HCT116 (cell line): ENCODE results near the gene FAM83F. TPM values are rescaled to one million over a fixed set of nuclear protein-coding genes. Genes with fewer than 3 reads are reported as not detected.
A peak's percentile ranks its signal among the peaks of the same experiment; 100 is the strongest.

Experiments used
- ATAC-seq: fragments of 200-7000 bp; cut with Tn5 transposase; 2 replicates; pipeline ENCODE4 v1.9.1; 2020; ENCODE audit warnings: mild to moderate bottlenecking, moderate library complexity
- BruUV-seq: library from RNA; stranded (reverse); fragments of 400-500 nt; replicated peaks from 2 replicates; lab custom pipeline; 2021; lab: Mats Ljungman, UMichigan
- CTCF ChIA-PET: fragments of 300-600 bp; sonication (Branson Sonifier 250); formaldehyde crosslinking; loops from one replicate; lab custom pipeline; 2021; ENCODE audit warnings: antibody characterized with exemption; lab: Charles Lee
- POLR2A ChIA-PET: fragments of 300-600, 350-600 bp; sonication (Branson Sonifier 250); formaldehyde crosslinking; loops from one replicate; lab custom pipeline; 2021; ENCODE audit warnings: antibody characterized with exemption; lab: Charles Lee
- RAD21 ChIA-PET, 2 experiments: fragments of 300-600 bp; sonication (Branson Sonifier 250); formaldehyde crosslinking; loops; one replicate each; lab custom pipeline; 2023; ENCODE audit warnings: low total read pairs in 2 of 2; ENCODE audit not compliant: uncharacterized antibody in 2 of 2, unreplicated experiment in 2 of 2, low non-redundant PET in 1 of 2; lab: Charles Lee
- DNase-seq: peaks from one replicate; pipeline ENCODE4 v3.0.0-alpha.2; 2010; ENCODE audit warnings: low read depth, low spot score
- H2AFZ ChIP-seq: fragments of 200-600 bp; shearing (Covaris generic), sonication (generic); 2 replicates; pipeline ENCODE4 v1.6.1; 2017; ENCODE audit warnings: low read depth, mixed run types, mixed read lengths, antibody characterized with exemption, low read length; ENCODE audit not compliant: poor library complexity, severe bottlenecking
- H3K27ac ChIP-seq: 2 replicates; pipeline ENCODE4 v1.5.1; 2012; ENCODE audit warnings: low read depth, low read length
- H3K27me3 ChIP-seq: fragments of 200-600 bp; sonication (generic); 2 replicates; pipeline ENCODE4 v1.6.1; 2016; ENCODE audit warnings: mixed run types, low read length, mixed read lengths; ENCODE audit not compliant: insufficient read depth
- H3K36me3 ChIP-seq, 2 experiments: fragments of 200-500 bp in 1 of 2; fragments of 200-600 bp in 1 of 2; sonication (Bioruptor generic) in 1 of 2; sonication (generic) in 1 of 2; 2 replicates each; pipeline versions ENCODE4 v1.5.1 to v1.6.1; 2014 to 2016; ENCODE audit warnings: low read length in 2 of 2, inconsistent platforms in 1 of 2, mixed read lengths in 1 of 2, mixed run types in 1 of 2; ENCODE audit not compliant: insufficient read depth in 2 of 2, control insufficient read depth in 1 of 2
- H3K4me1 ChIP-seq, 2 experiments: fragments of 200-600 bp in 1 of 2; sonication (generic) in 1 of 2; 2 replicates each; pipeline versions ENCODE4 v1.5.1 to v1.6.1; 2012 to 2017; ENCODE audit warnings: low read length in 2 of 2, inconsistent platforms in 1 of 2, mild to moderate bottlenecking in 1 of 2, mixed read lengths in 1 of 2, mixed run types in 1 of 2, moderate library complexity in 1 of 2; ENCODE audit not compliant: insufficient read depth in 2 of 2, control insufficient read depth in 1 of 2
- H3K4me2 ChIP-seq: fragments of 200-600 bp; sonication (generic); 2 replicates; pipeline ENCODE4 v1.6.1; 2017; ENCODE audit warnings: mixed run types, low read length, mixed read lengths
- H3K4me3 ChIP-seq, 2 experiments: fragments of 200-600 bp in 1 of 2; sonication (generic) in 1 of 2; replicated peaks in 1 of 2; 2 replicates each; pipeline ENCODE4 v1.5.1; 2011 to 2016; ENCODE audit warnings: low read length in 2 of 2, control low read depth in 1 of 2, low read depth in 1 of 2, mild to moderate bottlenecking in 1 of 2, mixed read lengths in 1 of 2, mixed run types in 1 of 2
- H3K79me2 ChIP-seq: fragments of 200-600 bp; sonication (generic); 2 replicates; pipeline ENCODE4 v1.6.1; 2017; ENCODE audit warnings: mild to moderate bottlenecking, mixed run types, low read length, moderate library complexity, mixed read lengths; ENCODE audit not compliant: insufficient read depth
- H3K9ac ChIP-seq: fragments of 200-600 bp; sonication (generic); 2 replicates; pipeline ENCODE4 v1.6.1; 2016; ENCODE audit warnings: low read length, mixed read lengths
- H3K9me2 ChIP-seq: fragments of 200-600 bp; sonication (generic), shearing (Covaris generic); 2 replicates; pipeline ENCODE4 v1.6.1; 2017; ENCODE audit warnings: mixed run types, mild to moderate bottlenecking, moderate library complexity; ENCODE audit not compliant: insufficient read depth
- H3K9me3 ChIP-seq, 2 experiments: fragments of 200-500 bp in 1 of 2; fragments of 200-600 bp in 1 of 2; sonication (Bioruptor generic) in 1 of 2; sonication (generic) in 1 of 2; 2 replicates each; pipeline ENCODE4 v1.6.1; 2014 to 2017; ENCODE audit warnings: low read length in 2 of 2, mixed read lengths in 2 of 2, inconsistent platforms in 1 of 2, low read depth in 1 of 2, mild to moderate bottlenecking in 1 of 2, mixed run types in 1 of 2, moderate library complexity in 1 of 2; ENCODE audit not compliant: control insufficient read depth in 1 of 2, insufficient read depth in 1 of 2
- H4K20me1 ChIP-seq: fragments of 200-600 bp; sonication (generic), shearing (Covaris generic); 2 replicates; pipeline ENCODE4 v1.6.1; 2017; ENCODE audit warnings: mixed run types, mild to moderate bottlenecking, moderate library complexity; ENCODE audit not compliant: insufficient read depth
- CTCF ChIP-seq, 3 experiments: fragments of 200-600 bp in 1 of 3; sonication (generic) in 1 of 3; IDR thresholded peaks in 2 of 3; conservative IDR thresholded peaks in 1 of 3; 2 replicates each; pipeline ENCODE4 v1.5.1; 2012 to 2017; ENCODE audit warnings: low read depth in 2 of 3, low read length in 2 of 3, antibody characterized with exemption in 1 of 3, borderline replicate concordance in 1 of 3, control low read depth in 1 of 3, mild to moderate bottlenecking in 1 of 3, mixed read lengths in 1 of 3, mixed run types in 1 of 3, moderate library complexity in 1 of 3; ENCODE audit not compliant: insufficient read depth in 1 of 3
- ELF1 ChIP-seq: IDR thresholded peaks from 2 replicates; pipeline ENCODE4 v1.6.1; 2012; ENCODE audit warnings: low read depth, borderline replicate concordance
- JUND ChIP-seq: IDR thresholded peaks from 2 replicates; pipeline ENCODE4 v1.6.1; 2012
- MAX ChIP-seq: IDR thresholded peaks from 2 replicates; pipeline ENCODE4 v1.6.1; 2012
- POLR2A ChIP-seq: IDR thresholded peaks from 2 replicates; pipeline ENCODE4 v1.7.0; 2011; ENCODE audit warnings: borderline replicate concordance; ENCODE audit not compliant: insufficient read depth, insufficient read length; ENCODE audit errors: extremely low read depth
- POLR2AphosphoS5 ChIP-seq: IDR thresholded peaks from 2 replicates; pipeline ENCODE4 v1.6.1; 2011; ENCODE audit warnings: mild to moderate bottlenecking, low read depth, low read length, moderate library complexity
- RAD21 ChIP-seq: IDR thresholded peaks from 2 replicates; pipeline ENCODE4 v1.6.1; 2012; ENCODE audit warnings: low read depth, mild to moderate bottlenecking
- SIN3A ChIP-seq: IDR thresholded peaks from 2 replicates; pipeline ENCODE4 v1.6.1; 2012; ENCODE audit warnings: low read depth
- SP1 ChIP-seq: IDR thresholded peaks from 2 replicates; pipeline ENCODE4 v1.6.1; 2012; ENCODE audit warnings: low read depth
- SRF ChIP-seq: IDR thresholded peaks from 2 replicates; pipeline ENCODE4 v1.6.1; 2012; ENCODE audit warnings: low read depth
- YY1 ChIP-seq: IDR thresholded peaks from 2 replicates; pipeline ENCODE4 v1.6.1; 2011; ENCODE audit warnings: low read length, low read depth, moderate library complexity, mild to moderate bottlenecking; ENCODE audit not compliant: insufficient replicate concordance; ENCODE audit errors: extremely low read depth
- intact Hi-C: fragments of 100-400 bp; cut with micrococcal nuclease; formaldehyde crosslinking; loops from 2 replicates; pipeline ENCODE4 v1.10.0; 2022
- total RNA-seq: library from RNA; stranded (reverse); gene quantifications from one replicate; pipeline ENCODE4 v1.2.1, GENCODE V29; 2021; ENCODE audit not compliant: unreplicated experiment

The FAM83F gene
- total RNA-seq, 1 experiment from 2014 or later = 24.5 TPM

DNA sequence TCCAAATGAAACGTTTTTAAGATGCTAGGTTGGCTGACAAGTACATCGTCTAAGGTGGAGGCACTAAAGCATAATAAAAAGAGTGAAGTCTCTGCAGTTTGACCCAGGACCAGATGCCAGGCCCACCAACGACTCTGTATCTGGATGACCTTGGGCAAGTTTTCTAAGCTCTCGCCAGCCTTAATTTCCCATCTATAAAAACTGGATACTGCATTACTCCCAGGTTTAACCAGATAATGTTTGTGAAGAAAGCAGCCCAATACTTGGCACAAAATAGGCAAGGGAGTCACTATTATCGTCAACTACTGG lies 49.0 kb downstream of the FAM83F start:
- no peak for TF ChIP-seq RAD21
- peak; percentile 79 for TF ChIP-seq POLR2A
- Histone ChIP-seq H2AFZ (peak overlapping the region; percentile 53), H3K9ac (peak overlapping the region; percentile 54), H3K36me3 (no peaks in the 10 kb centered on the region), H3K9me3 (no peaks in the 10 kb centered on the region), H4K20me1 (no peaks in the 10 kb centered on the region), H3K4me3 (peak overlapping the region; percentile 57 to 68), H3K27me3 (no peaks in the 10 kb centered on the region), H3K79me2 (no peaks in the 10 kb centered on the region), H3K4me2 (peak overlapping the region; percentile 82), H3K9me2 (no peaks in the 10 kb centered on the region), H3K27ac (peak overlapping the region; percentile 49), H3K4me1 (peaks cover 8 to 17% of the 10 kb centered on the region in 2 experiments)
- ChIA-PET POLR2A (interaction anchor here (0.6 to 1.4 kb wide), 11 partner anchors 10 to 724 kb away, joined by 3 to 18 read pairs (median 4); partner anchors contain the start of genes ADSL, ATF4, RPL3 and RPS19BP1), RAD21 (interaction anchor here (0.5 to 1.3 kb wide), 4 partner anchors 150 to 304 kb away, joined by 3 to 5 read pairs (median 4); no protein-coding TSS in a partner anchor), CTCF (interaction anchor here (1.3 to 1.7 kb wide), 3 partner anchors 19 to 515 kb away, joined by 5 to 13 read pairs (median 12); no protein-coding TSS in a partner anchor)
- no peak for DNase-seq
- BruUV-seq = no TSS peak
- ATAC-seq = no peak
- intact Hi-C loops = loop anchor here (1.0 to 2.0 kb wide), 2 partner anchors 134 to 303 kb away; partner anchors contain the start of genes ADSL and TNRC6B

- CTCF ChIA-PET = interaction anchor here (0.7 to 1.7 kb wide), 6 partner anchors 20 to 548 kb away, joined by 3 to 13 read pairs (median 4); no protein-coding TSS in a partner anchor
- H3K27me3 ChIP-seq = no peaks in the 10 kb centered on the region
- intact Hi-C loops = loop anchor here (1.0 to 2.0 kb wide), 2 partner anchors 133 to 303 kb away; partner anchors contain the start of genes ADSL and TNRC6B
- TF ChIP-seq JUND (no peak), CTCF (IDR thresholded peaks at IDR 0.05 in 2 of 3, conservative IDR thresholded peaks at IDR 0.05 in 1 of 3; ENCODE audit: borderline replicate concordance in 1 of 3, insufficient read depth in 1 of 3, low read depth in 2 of 3, low read length in 2 of 3) (no peak), POLR2AphosphoS5 (peak; percentile 64), ELF1 (peak; percentile 19; the same call in 1 of the 2 replicates), MAX (peak; percentile 38; the same call in 1 of the 2 replicates), SIN3A (peak; percentile 79), RAD21 (no peak), YY1 (no peak), SP1 (peak; percentile 96), SRF (peak; percentile 69)
- peaks cover 8 to 17% of the 10 kb centered on the region in 2 experiments for H3K4me1 ChIP-seq
- DNase-seq (peak; percentile 98), ATAC-seq (peak; percentile 91)
- peak overlapping the region; percentile 53 for H2AFZ ChIP-seq
- no peaks in the 10 kb centered on the region for H3K36me3 ChIP-seq
- H3K27ac ChIP-seq = peak overlapping the region; percentile 65
- no peaks in the 10 kb centered on the region for H3K9me2 ChIP-seq
- peak overlapping the region; percentile 57 to 68 for H3K4me3 ChIP-seq
- no peaks in the 10 kb centered on the region for H3K79me2 ChIP-seq
- H3K9ac ChIP-seq = peak overlapping the region; percentile 54
- H3K4me2 ChIP-seq = peak overlapping the region; percentile 82
- H4K20me1 ChIP-seq = no peaks in the 10 kb centered on the region
- RAD21 ChIA-PET = interaction anchor here (0.5 to 1.3 kb wide), 5 partner anchors 133 to 304 kb away, joined by 3 to 5 read pairs (median 4); no protein-coding TSS in a partner anchor
- no peaks in the 10 kb centered on the region for H3K9me3 ChIP-seq
- POLR2A ChIA-PET = interaction anchor here (0.6 to 1.4 kb wide), 12 partner anchors 9 to 725 kb away, joined by 3 to 18 read pairs (median 4); partner anchors contain the start of genes ADSL, ATF4, RPL3 and RPS19BP1
- no TSS peak for BruUV-seq
These were observed 49.5 kb downstream of the FAM83F start for GRCh38 chr22:40044102-40044869.
